Ishikawa (cell line): ENCODE measurements around the gene POFUT1.

ENCODE experiments used
- CEBPB ChIP-seq: IDR thresholded peaks from 2 replicates; pipeline ENCODE4 v1.6.1; 2012
- CREB1 ChIP-seq: IDR thresholded peaks from 2 replicates; pipeline ENCODE4 v1.6.1; 2012; ENCODE audit warnings: low read depth
- EGR1 ChIP-seq: IDR thresholded peaks from 2 replicates; pipeline ENCODE4 v1.6.1; 2012
- EP300 ChIP-seq: IDR thresholded peaks from 2 replicates; pipeline ENCODE4 v1.6.1; 2012; ENCODE audit warnings: borderline replicate concordance
- FOXM1 ChIP-seq: IDR thresholded peaks from 2 replicates; pipeline ENCODE4 v1.6.1; 2012; ENCODE audit warnings: low read depth, borderline replicate concordance
- MAX ChIP-seq: IDR thresholded peaks from 2 replicates; pipeline ENCODE4 v1.6.1; 2012
- NFIC ChIP-seq: IDR thresholded peaks from 2 replicates; pipeline ENCODE4 v1.6.1; 2012
- RAD21 ChIP-seq: IDR thresholded peaks from 2 replicates; pipeline ENCODE4 v1.6.1; 2012; ENCODE audit warnings: low read depth
- REST ChIP-seq: IDR thresholded peaks from 2 replicates; pipeline ENCODE4 v1.6.1; 2012; ENCODE audit warnings: low read depth, mild to moderate bottlenecking
- TAF1 ChIP-seq: IDR thresholded peaks from 2 replicates; pipeline ENCODE4 v1.6.1; 2012; ENCODE audit warnings: low read depth, mild to moderate bottlenecking
- TCF12 ChIP-seq: IDR thresholded peaks from 2 replicates; pipeline ENCODE4 v1.6.1; 2012; ENCODE audit warnings: low read depth
- TEAD4 ChIP-seq: IDR thresholded peaks from 2 replicates; pipeline ENCODE4 v1.6.1; 2012
- USF1 ChIP-seq: IDR thresholded peaks from 2 replicates; pipeline ENCODE4 v1.6.1; 2012
- YY1 ChIP-seq: IDR thresholded peaks from 2 replicates; pipeline ENCODE4 v1.6.1; 2012; ENCODE audit warnings: low read depth
- ZBTB7A ChIP-seq: IDR thresholded peaks from 2 replicates; pipeline ENCODE4 v1.6.1; 2012; ENCODE audit warnings: low read depth

The POFUT1 gene

DNA sequence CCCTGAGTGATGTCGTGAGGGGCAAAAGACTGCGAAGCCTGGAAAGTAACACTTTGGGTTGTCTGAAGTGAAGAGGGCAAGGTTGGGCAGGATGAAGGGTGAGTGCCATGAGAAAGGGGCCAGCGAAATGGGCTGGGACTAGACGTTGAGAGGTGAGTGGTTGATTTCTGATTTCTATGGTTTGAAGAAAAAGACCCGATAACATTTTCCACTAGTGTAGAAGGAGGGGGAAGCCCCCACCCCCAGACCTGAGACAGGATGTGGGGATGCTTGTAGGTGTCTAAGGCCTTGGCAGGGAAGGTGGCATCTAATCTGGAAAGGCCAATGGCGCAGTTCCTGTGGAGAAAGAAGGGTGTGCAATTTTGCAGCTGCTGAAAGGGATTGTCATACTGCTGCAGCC, 44.5 kb downstream of the POFUT1 start:
- no peak for TF ChIP-seq ZBTB7A
- TF ChIP-seq EGR1: no peak
- TF ChIP-seq NFIC: no peak
- no peak for TF ChIP-seq TAF1
- TF ChIP-seq CEBPB: no peak
- no peak for TF ChIP-seq MAX
- TF ChIP-seq USF1: no peak
- TF ChIP-seq YY1: no peak
- TF ChIP-seq FOXM1: no peak
- no peak for TF ChIP-seq RAD21
- no peak for TF ChIP-seq TCF12
- no peak for TF ChIP-seq CREB1
- TF ChIP-seq REST: no peak

DNA sequence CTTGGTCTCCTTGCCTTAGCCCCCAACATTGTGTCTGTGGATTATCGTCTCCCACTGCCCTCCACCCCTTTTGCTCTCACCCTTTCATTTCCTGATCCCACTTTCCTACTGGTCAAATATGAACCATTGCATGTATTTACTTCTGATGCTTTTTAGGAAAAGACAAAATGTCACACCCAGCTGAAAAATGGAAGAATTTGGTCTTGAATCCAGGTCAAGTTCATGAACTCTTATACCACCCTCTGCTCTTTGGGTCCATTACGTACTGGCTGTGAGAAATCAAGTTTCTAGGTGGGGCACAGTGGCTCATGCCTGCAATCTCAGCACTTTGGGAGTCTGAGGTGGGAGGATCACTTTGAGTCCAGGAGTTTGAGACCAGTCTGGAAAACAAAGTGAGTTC, 54.0 kb downstream of the POFUT1 start:
- TF ChIP-seq NFIC (no peak), FOXM1 (no peak), USF1 (no peak), TCF12 (no peak), ZBTB7A (no peak), CREB1 (no peak), TAF1 (no peak), EP300 (no peak)

- TF ChIP-seq USF1 (no peak), RAD21 (no peak), TAF1 (no peak), ZBTB7A (no peak), YY1 (no peak), REST (no peak), TEAD4 (no peak), TCF12 (no peak), EGR1 (no peak), NFIC (no peak), EP300 (no peak), CREB1 (no peak), MAX (no peak), CEBPB (no peak)
Measured at GRCh38 chr20:32263398-32263954, 55.8 kb downstream of the POFUT1 start.

GRCh38 chr20:32271620-32272019, 63.9 kb downstream of the POFUT1 start:
- TF ChIP-seq TCF12 (no peak), ZBTB7A (no peak), EP300 (no peak), REST (no peak), FOXM1 (no peak), CREB1 (no peak), MAX (no peak), YY1 (no peak)
